ENCODE measurements around the gene KDM2B. TPM values are rescaled to one million over a fixed set of nuclear protein-coding genes. Genes with fewer than 3 reads are reported as not detected.

The KDM2B gene
- total and polyA plus RNA-seq, 2 experiments from 2014 or later, result 13.6 to 22.7 TPM

DNA sequence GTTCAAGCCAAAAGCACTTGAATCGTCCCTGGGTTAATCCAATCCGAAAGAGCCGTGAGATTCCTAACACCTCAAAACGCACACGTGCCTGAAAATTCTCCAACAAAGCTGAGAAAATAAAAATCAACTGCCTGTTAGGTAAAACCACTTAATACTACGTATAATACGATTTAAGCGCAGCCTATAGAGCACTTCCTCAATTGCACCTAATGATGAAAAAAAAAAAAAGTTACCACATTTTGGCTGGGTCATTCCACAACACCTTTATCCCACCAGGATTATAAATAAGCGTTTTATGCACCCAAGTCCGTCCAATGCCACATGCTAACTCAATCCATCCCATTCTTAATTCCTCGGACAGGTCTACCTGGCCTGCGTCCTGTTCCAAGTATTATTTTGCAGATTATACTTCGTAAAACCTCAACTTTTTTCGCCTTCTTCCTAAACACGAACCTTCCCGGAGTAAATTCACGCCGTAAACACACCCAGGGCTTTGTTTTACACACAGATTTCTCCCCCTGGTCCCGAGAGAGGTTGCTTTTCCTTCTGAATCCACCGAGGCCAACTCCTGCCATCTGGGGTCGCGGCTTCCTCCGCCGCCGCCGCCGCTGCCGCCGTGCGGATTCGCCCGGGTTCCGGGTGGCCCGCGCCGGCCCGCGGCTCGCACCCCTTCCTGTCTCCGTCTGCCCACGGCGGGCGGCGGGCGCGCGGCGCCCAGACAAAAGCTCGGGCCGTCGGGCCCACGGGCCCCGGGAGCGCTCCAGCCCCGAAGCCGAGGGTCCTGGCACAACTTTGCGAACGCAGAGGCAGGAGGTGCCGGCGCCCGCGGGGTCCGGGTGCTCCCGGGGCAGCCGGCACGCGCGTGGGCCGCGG is 114.7 kb downstream of the KDM2B start:
- H3K4me3 ChIP-seq, result peak overlapping the region; percentile 72
- H3K27ac ChIP-seq, result peak overlapping the region; percentile 32
- WGBS (ENCODE audit: low lambda C conversion rate, missing lambda C conversion rate), result 13% methylated on average over 60 of the region's 70 CpGs
- peaks cover 20% of the 10 kb centered on the region for H4K20me1 ChIP-seq (ENCODE audit: insufficient read depth, poor library complexity, severe bottlenecking)
- no peaks in the 10 kb centered on the region for H3K9me3 ChIP-seq (ENCODE audit: low read depth)
- H2AFZ ChIP-seq, result peak overlapping the region; percentile 67
- no peaks in the 10 kb centered on the region for H3K9me2 ChIP-seq (replicated peaks; ENCODE audit: insufficient read depth)
- TF ChIP-seq, protein P1, sequence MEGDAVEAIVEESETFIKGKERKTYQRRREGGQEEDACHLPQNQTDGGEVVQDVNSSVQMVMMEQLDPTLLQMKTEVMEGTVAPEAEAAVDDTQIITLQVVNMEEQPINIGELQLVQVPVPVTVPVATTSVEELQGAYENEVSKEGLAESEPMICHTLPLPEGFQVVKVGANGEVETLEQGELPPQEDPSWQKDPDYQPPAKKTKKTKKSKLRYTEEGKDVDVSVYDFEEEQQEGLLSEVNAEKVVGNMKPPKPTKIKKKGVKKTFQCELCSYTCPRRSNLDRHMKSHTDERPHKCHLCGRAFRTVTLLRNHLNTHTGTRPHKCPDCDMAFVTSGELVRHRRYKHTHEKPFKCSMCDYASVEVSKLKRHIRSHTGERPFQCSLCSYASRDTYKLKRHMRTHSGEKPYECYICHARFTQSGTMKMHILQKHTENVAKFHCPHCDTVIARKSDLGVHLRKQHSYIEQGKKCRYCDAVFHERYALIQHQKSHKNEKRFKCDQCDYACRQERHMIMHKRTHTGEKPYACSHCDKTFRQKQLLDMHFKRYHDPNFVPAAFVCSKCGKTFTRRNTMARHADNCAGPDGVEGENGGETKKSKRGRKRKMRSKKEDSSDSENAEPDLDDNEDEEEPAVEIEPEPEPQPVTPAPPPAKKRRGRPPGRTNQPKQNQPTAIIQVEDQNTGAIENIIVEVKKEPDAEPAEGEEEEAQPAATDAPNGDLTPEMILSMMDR (IDR thresholded peaks at IDR 0.05; ENCODE audit: poor library complexity), result no peak
- TF ChIP-seq EZH2phosphoT487 (IDR thresholded peaks at IDR 0.05; ENCODE audit: low read depth, severe bottlenecking, unreplicated experiment) (no peak), EZH2 (IDR thresholded peaks at IDR 0.05; ENCODE audit: borderline replicate concordance) (no peak)
- no peaks in the 10 kb centered on the region for H3K27me3 ChIP-seq
- peak overlapping the region; percentile 94 for H3K4me2 ChIP-seq
- peaks cover 45% of the 10 kb centered on the region for H3K79me2 ChIP-seq
- no peaks in the 10 kb centered on the region for H3K36me3 ChIP-seq (replicated peaks; ENCODE audit: insufficient read depth, low read depth)
- H3K4me1 ChIP-seq (ENCODE audit: insufficient read depth), result peaks cover 6% of the 10 kb centered on the region
- peak; percentile 50 for DNase-seq (ENCODE audit: low spot score)

GRCh38 chr12:121464331-121464730 is 116.5 kb downstream of the KDM2B start:
- Histone ChIP-seq H3K36me3 (replicated peaks; ENCODE audit: insufficient read depth, low read depth) (no peaks in the 10 kb centered on the region), H3K4me3 (no peak overlapping the region), H3K4me1 (ENCODE audit: insufficient read depth) (peaks cover 6% of the 10 kb centered on the region), H3K4me2 (no peak overlapping the region), H3K27ac (no peak overlapping the region), H3K79me2 (peaks cover 54% of the 10 kb centered on the region), H3K9me2 (replicated peaks; ENCODE audit: insufficient read depth) (no peaks in the 10 kb centered on the region), H4K20me1 (ENCODE audit: insufficient read depth, poor library complexity, severe bottlenecking) (peaks cover 22% of the 10 kb centered on the region), H3K9me3 (ENCODE audit: low read depth) (no peaks in the 10 kb centered on the region), H2AFZ (no peak overlapping the region), H3K27me3 (no peaks in the 10 kb centered on the region)
- WGBS (ENCODE audit: low lambda C conversion rate, missing lambda C conversion rate), result 96% methylated on average over 13 of the region's 13 CpGs
- DNase-seq (ENCODE audit: low spot score), result no peak
- TF ChIP-seq EZH2phosphoT487 (IDR thresholded peaks at IDR 0.05; ENCODE audit: low read depth, severe bottlenecking, unreplicated experiment) (no peak), EZH2 (IDR thresholded peaks at IDR 0.05; ENCODE audit: borderline replicate concordance) (no peak)
- TF ChIP-seq, protein P1 (IDR thresholded peaks at IDR 0.05; ENCODE audit: poor library complexity), result no peak

GRCh38 chr12:121461048-121461447 is 119.8 kb downstream of the KDM2B start:
- no peaks in the 10 kb centered on the region for H3K9me2 ChIP-seq (replicated peaks; ENCODE audit: insufficient read depth)
- no peak for TF ChIP-seq EZH2 (IDR thresholded peaks at IDR 0.05; ENCODE audit: borderline replicate concordance)
- TF ChIP-seq, protein P1 (IDR thresholded peaks at IDR 0.05; ENCODE audit: poor library complexity), result no peak
- TF ChIP-seq EZH2phosphoT487 (IDR thresholded peaks at IDR 0.05; ENCODE audit: low read depth, severe bottlenecking, unreplicated experiment), result no peak
- DNase-seq (ENCODE audit: low spot score), result no peak
- no peak overlapping the region for H3K4me2 ChIP-seq
- no peak overlapping the region for H3K4me3 ChIP-seq
- H3K4me1 ChIP-seq (ENCODE audit: insufficient read depth), result peaks cover 5% of the 10 kb centered on the region
- H3K79me2 ChIP-seq, result peaks cover 83% of the 10 kb centered on the region
- no peaks in the 10 kb centered on the region for H3K27me3 ChIP-seq
- no peaks in the 10 kb centered on the region for H3K9me3 ChIP-seq (ENCODE audit: low read depth)
- WGBS (ENCODE audit: low lambda C conversion rate, missing lambda C conversion rate), result 99% methylated on average over 5 of the region's 5 CpGs
- no peaks in the 10 kb centered on the region for H3K36me3 ChIP-seq (replicated peaks; ENCODE audit: insufficient read depth, low read depth)
- peaks cover 22% of the 10 kb centered on the region for H4K20me1 ChIP-seq (ENCODE audit: insufficient read depth, poor library complexity, severe bottlenecking)
- no peak overlapping the region for H2AFZ ChIP-seq
- no peak overlapping the region for H3K27ac ChIP-seq
